Measurements from ENCODE around the gene LRFN3. TPM values are rescaled to one million over a fixed set of nuclear protein-coding genes. Genes with fewer than 3 reads are reported as not detected.

Gene LRFN3
- total and polyA plus RNA-seq, 9 donors: 6.4 to 31.2 (median 20.8) TPM

- TF ChIP-seq POLR2A (IDR thresholded peaks at IDR 0.05) (no peak), EP300 (IDR thresholded peaks at IDR 0.05) (no peak), CTCF (IDR thresholded peaks at IDR 0.05) (no peak)
- Histone ChIP-seq H3K4me3 (no peak overlapping the region), H3K36me3 (no peaks in the 10 kb centered on the region), H3K27ac (no peak overlapping the region), H3K4me1 (ENCODE audit: insufficient read depth) (no peaks in the 10 kb centered on the region), H3K9me3 (no peaks in the 10 kb centered on the region), H3K27me3 (no peaks in the 10 kb centered on the region)
- 89 to 93% (median 91%) methylated on average over 5 of the region's 5 CpGs for WGBS, 3 donors
- DNase-seq: no peak
- intact Hi-C loops (cut with DNase I): no loop called here
Measured at GRCh38 chr19:35986111-35986510, 49.9 kb downstream of the LRFN3 start.

GRCh38 chr19:35986664-35987570 lies 50.7 kb downstream of the LRFN3 start:
- intact Hi-C loops (cut with DNase I): no loop called here
- Histone ChIP-seq H3K36me3 (no peaks in the 10 kb centered on the region), H3K4me3 (no peak overlapping the region), H3K27ac (no peak overlapping the region), H3K27me3 (no peaks in the 10 kb centered on the region), H3K9me3 (no peaks in the 10 kb centered on the region), H3K4me1 (ENCODE audit: insufficient read depth) (no peaks in the 10 kb centered on the region)
- TF ChIP-seq POLR2A (IDR thresholded peaks at IDR 0.05) (no peak), CTCF (IDR thresholded peaks at IDR 0.05) (no peak), EP300 (IDR thresholded peaks at IDR 0.05) (no peak)
- no peak for DNase-seq
- 6 to 7% (median 6%) methylated on average over 54 of the region's 54 CpGs for WGBS, 3 donors

GRCh38 chr19:35987571-35987896 lies 51.4 kb downstream of the LRFN3 start:
- 20 to 26% (median 21%) methylated on average over 8 of the region's 8 CpGs for WGBS, 3 donors
- Histone ChIP-seq H3K9me3 (no peaks in the 10 kb centered on the region), H3K27ac (no peak overlapping the region), H3K36me3 (no peaks in the 10 kb centered on the region), H3K27me3 (no peaks in the 10 kb centered on the region), H3K4me1 (ENCODE audit: insufficient read depth) (no peaks in the 10 kb centered on the region), H3K4me3 (no peak overlapping the region)
- intact Hi-C loops (cut with DNase I): no loop called here
- TF ChIP-seq CTCF (IDR thresholded peaks at IDR 0.05) (no peak), EP300 (IDR thresholded peaks at IDR 0.05) (no peak)
- DNase-seq: no peak

- no peak overlapping the region for H3K27ac ChIP-seq
- DNase-seq: no peak
- TF ChIP-seq CTCF (IDR thresholded peaks at IDR 0.05) (no peak), EP300 (IDR thresholded peaks at IDR 0.05) (no peak), POLR2A (IDR thresholded peaks at IDR 0.05) (no peak)
- 86 to 88% (median 87%) methylated on average over 3 of the region's 3 CpGs for WGBS, 3 donors
- no peak overlapping the region for H3K4me3 ChIP-seq
- no peaks in the 10 kb centered on the region for H3K27me3 ChIP-seq
- intact Hi-C loops (cut with DNase I): no loop called here
- H3K4me1 ChIP-seq (ENCODE audit: insufficient read depth): no peaks in the 10 kb centered on the region
- no peaks in the 10 kb centered on the region for H3K36me3 ChIP-seq
- H3K9me3 ChIP-seq: no peaks in the 10 kb centered on the region
Measured at GRCh38 chr19:35988824-35989223, 52.6 kb downstream of the LRFN3 start.
